ENCODE measurements around the gene ZFYVE19. TPM values are rescaled to one million over a fixed set of nuclear protein-coding genes. Genes with fewer than 3 reads are reported as not detected.

The ZFYVE19 gene
- total RNA-seq, 1 donor from 2014 or later, result 26.4 TPM

- no peak for DNase-seq
- intact Hi-C loops (cut with DNase I), result no loop called here
- no peak for ATAC-seq (ENCODE audit: poor library complexity)
Observed at GRCh38 chr15:40803688-40804087, 3.2 kb upstream of the ZFYVE19 start.

GRCh38 chr15:40806672-40807027, 239 bp upstream of the ZFYVE19 start:
- DNase-seq (no peak), ATAC-seq (ENCODE audit: poor library complexity) (no peak)
- intact Hi-C loops (cut with DNase I), result no loop called here

GRCh38 chr15:40807888-40808461, 1.1 kb downstream of the ZFYVE19 start:
- no peak for DNase-seq
- intact Hi-C loops (cut with DNase I), result no loop called here
- no peak for ATAC-seq (ENCODE audit: poor library complexity)

GRCh38 chr15:40808861-40809450, 2.1 kb downstream of the ZFYVE19 start:
- ATAC-seq (ENCODE audit: poor library complexity) (no peak), DNase-seq (no peak)
- intact Hi-C loops (cut with DNase I), result no loop called here

GRCh38 chr15:40812721-40813425, 6.0 kb downstream of the ZFYVE19 start:
- ATAC-seq (ENCODE audit: poor library complexity), result no peak
- intact Hi-C loops (cut with DNase I), result no loop called here
- no peak for DNase-seq

- DNase-seq (peak; percentile 52), ATAC-seq (ENCODE audit: poor library complexity) (peak; percentile 76)
- intact Hi-C loops (cut with DNase I), result no loop called here
Observed at GRCh38 chr15:40815042-40815698, 8.3 kb downstream of the ZFYVE19 start.

- ATAC-seq (ENCODE audit: poor library complexity) (no peak), DNase-seq (no peak)
- intact Hi-C loops (cut with DNase I), result no loop called here
Observed at GRCh38 chr15:40819048-40819447, 12.2 kb downstream of the ZFYVE19 start.

- DNase-seq, result no peak
- ATAC-seq (ENCODE audit: poor library complexity), result no peak
- intact Hi-C loops (cut with DNase I), result no loop called here
Observed at GRCh38 chr15:40821195-40821594, 14.3 kb downstream of the ZFYVE19 start.

GRCh38 chr15:40823572-40824343, 16.9 kb downstream of the ZFYVE19 start:
- DNase-seq, result no peak
- no peak for ATAC-seq (ENCODE audit: poor library complexity)
- intact Hi-C loops (cut with DNase I), result no loop called here

- DNase-seq (no peak), ATAC-seq (ENCODE audit: poor library complexity) (no peak)
- intact Hi-C loops (cut with DNase I), result no loop called here
Observed at GRCh38 chr15:40825661-40826422, 19.0 kb downstream of the ZFYVE19 start.

- DNase-seq, result no peak
- intact Hi-C loops (cut with DNase I), result no loop called here
- ATAC-seq (ENCODE audit: poor library complexity), result no peak
Observed at GRCh38 chr15:40826423-40827075, 19.7 kb downstream of the ZFYVE19 start.

GRCh38 chr15:40828447-40829036, 21.7 kb downstream of the ZFYVE19 start, which contains the start of gene PPP1R14D:
PPP1R14D (minus strand) TSS chr15:40828708; CDS start chr15:40828641, 67 bp downstream.
- ATAC-seq (ENCODE audit: poor library complexity), result peak; percentile 43
- intact Hi-C loops (cut with DNase I), result no loop called here

GRCh38 chr15:40829115-40829514, 22.2 kb downstream of the ZFYVE19 start:
- DNase-seq, result no peak
- intact Hi-C loops (cut with DNase I), result no loop called here
- ATAC-seq (ENCODE audit: poor library complexity), result no peak

More at GRCh38 chr15:40828447-40829036, 21.7 kb downstream of the ZFYVE19 start, which contains the start of gene PPP1R14D:
- no peak for DNase-seq

GRCh38 chr15:40830884-40831283, 24.0 kb downstream of the ZFYVE19 start:
- ATAC-seq (ENCODE audit: poor library complexity) (no peak), DNase-seq (no peak)
- intact Hi-C loops (cut with DNase I), result no loop called here

GRCh38 chr15:40831861-40832260, 25.0 kb downstream of the ZFYVE19 start:
- intact Hi-C loops (cut with DNase I), result no loop called here
- no peak for DNase-seq
- ATAC-seq (ENCODE audit: poor library complexity), result no peak

- DNase-seq (no peak), ATAC-seq (ENCODE audit: poor library complexity) (no peak)
- intact Hi-C loops (cut with DNase I), result no loop called here
Observed at GRCh38 chr15:40832903-40833302, 26.0 kb downstream of the ZFYVE19 start.

- DNase-seq (no peak), ATAC-seq (ENCODE audit: poor library complexity) (no peak)
- intact Hi-C loops (cut with DNase I), result no loop called here
Observed at GRCh38 chr15:40836020-40836419, 29.1 kb downstream of the ZFYVE19 start.
